Vagina (tissue), 2 donors: ENCODE data around the gene TRDMT1. TPM values are rescaled to one million over a fixed set of nuclear protein-coding genes. Genes with fewer than 3 reads are reported as not detected.

Experiments
- DNase-seq, 2 donors: peaks; one replicate each; pipeline ENCODE4 v3.0.0-alpha.2; 2017; ENCODE audit errors: extremely low spot score in 2 of 2
- H3K27ac ChIP-seq: fragments of 200-600 bp; sonication (generic); one replicate; pipeline ENCODE4 v1.5.1; 2019
- H3K27me3 ChIP-seq: fragments of 200-600 bp; sonication (generic); one replicate; pipeline ENCODE4 v1.5.1; 2019
- H3K36me3 ChIP-seq, 2 donors: fragments of 200-600 bp; sonication (generic); one replicate each; pipeline ENCODE4 v1.5.1; 2017 to 2019
- H3K4me1 ChIP-seq: fragments of 200-600 bp; sonication (generic); one replicate; pipeline ENCODE4 v1.5.1; 2019
- H3K4me3 ChIP-seq, 2 donors: fragments of 200-600 bp; sonication (generic); 1 replicate in 1 of 2; 2 replicates in 1 of 2; pipeline ENCODE4 v1.5.1; 2016 to 2019
- H3K9me3 ChIP-seq: fragments of 200-600 bp; sonication (generic); one replicate; pipeline ENCODE4 v1.5.1; 2019
- CTCF ChIP-seq, 3 experiments: fragments of 450-650 bp in 2 of 3; fragments of 200-600 bp in 1 of 3; sonication (generic) in 1 of 3; IDR thresholded peaks; one replicate each; pipeline ENCODE4 v1.5.1; 2017 to 2019; ENCODE audit warnings: antibody characterized with exemption in 3 of 3, mild to moderate bottlenecking in 2 of 3, moderate library complexity in 2 of 3
- POLR2A ChIP-seq, 2 donors: fragments of 450-650 bp; IDR thresholded peaks; one replicate each; pipeline ENCODE4 v1.6.1; 2017; ENCODE audit warnings: antibody characterized with exemption in 2 of 2, mild to moderate bottlenecking in 2 of 2, moderate library complexity in 2 of 2
- POLR2AphosphoS5 ChIP-seq, 2 donors: sonication (generic); formaldehyde crosslinking; IDR thresholded peaks; one replicate each; pipeline ENCODE4 v1.9.0; 2017; ENCODE audit warnings: antibody characterized with exemption in 2 of 2, mild to moderate bottlenecking in 2 of 2, low read depth in 1 of 2; ENCODE audit not compliant: insufficient read depth in 1 of 2
- intact Hi-C: fragments of 100-400 bp; cut with DNase I; formaldehyde crosslinking; loops from one replicate; pipeline ENCODE4 v1.15.1; 2023
- total RNA-seq: library from RNA; depleted of rRNA; stranded (reverse); fragments of >200 nt; gene quantifications from one replicate; pipeline ENCODE4 v1.2.3, GENCODE V29; 2016

The TRDMT1 gene
- 6.1 TPM for total RNA-seq

GRCh38 chr10:17200912-17201793, at the start of gene TRDMT1:
TSS of gene TRDMT1 (minus strand) at chr10:17201672. CDS start at chr10:17201634, 38 bp downstream.
- peak within 1 kb of the TSS; percentile 92 for H3K27ac ChIP-seq
- H3K9me3 ChIP-seq: no peaks in the 10 kb centered on the region
- DNase-seq: peak in 1 of 2 donors; percentile 92
- TF ChIP-seq POLR2AphosphoS5 (IDR thresholded peaks at IDR 0.05; ENCODE audit: insufficient read depth in 1 of 2, low read depth in 1 of 2): peak; percentile 25 to 96
- peak in 1 of 2 donors; percentile 43 for TF ChIP-seq POLR2A (IDR thresholded peaks at IDR 0.05)
- no peak for TF ChIP-seq CTCF (IDR thresholded peaks at IDR 0.05)
- intact Hi-C loops: loop anchor here (1.0 kb wide), 1 partner anchor 28 kb away; no protein-coding TSS in a partner anchor
- H3K36me3 ChIP-seq: no peaks in the 10 kb centered on the region
- no peaks in the 10 kb centered on the region for H3K27me3 ChIP-seq
- H3K4me3 ChIP-seq: peak within 1 kb of the TSS; percentile 64 to 68
- H3K4me1 ChIP-seq: peaks cover 25% of the 10 kb centered on the region

- no peaks in the 10 kb centered on the region for H3K9me3 ChIP-seq
- intact Hi-C loops: loop anchor here (5.0 kb wide), 1 partner anchor 408 kb away; no protein-coding TSS in a partner anchor
- no peak for DNase-seq
- no peaks in the 10 kb centered on the region for H3K27me3 ChIP-seq
- no peak overlapping the region for H3K27ac ChIP-seq
- no peaks in the 10 kb centered on the region for H3K36me3 ChIP-seq
- no peaks in the 10 kb centered on the region for H3K4me1 ChIP-seq
- TF ChIP-seq POLR2AphosphoS5 (IDR thresholded peaks at IDR 0.05; ENCODE audit: insufficient read depth in 1 of 2, low read depth in 1 of 2) (no peak), CTCF (IDR thresholded peaks at IDR 0.05) (peak in 1 of 3 experiments; percentile 8), POLR2A (IDR thresholded peaks at IDR 0.05) (no peak)
- no peak overlapping the region for H3K4me3 ChIP-seq
Measured at GRCh38 chr10:17250736-17251135, 49.3 kb upstream of the TRDMT1 start.

- no peaks in the 10 kb centered on the region for H3K9me3 ChIP-seq
- no peak for DNase-seq
- no peaks in the 10 kb centered on the region for H3K27me3 ChIP-seq
- H3K4me3 ChIP-seq: no peak overlapping the region
- intact Hi-C loops: loop anchor here (5.0 kb wide), 1 partner anchor 408 kb away; no protein-coding TSS in a partner anchor
- TF ChIP-seq POLR2A (IDR thresholded peaks at IDR 0.05): no peak
- peak in 1 of 3 experiments; percentile 13 for TF ChIP-seq CTCF (IDR thresholded peaks at IDR 0.05)
- H3K4me1 ChIP-seq: no peaks in the 10 kb centered on the region
- no peak overlapping the region for H3K27ac ChIP-seq
- no peaks in the 10 kb centered on the region for H3K36me3 ChIP-seq
Measured at GRCh38 chr10:17249820-17250219, 48.3 kb upstream of the TRDMT1 start.

GRCh38 chr10:17248964-17249363, 47.5 kb upstream of the TRDMT1 start:
- Histone ChIP-seq H3K27me3 (no peaks in the 10 kb centered on the region), H3K4me1 (no peaks in the 10 kb centered on the region), H3K36me3 (no peaks in the 10 kb centered on the region), H3K4me3 (no peak overlapping the region), H3K27ac (no peak overlapping the region), H3K9me3 (no peaks in the 10 kb centered on the region)
- intact Hi-C loops: no loop called here
- no peak for DNase-seq
- TF ChIP-seq POLR2A (IDR thresholded peaks at IDR 0.05) (no peak), POLR2AphosphoS5 (IDR thresholded peaks at IDR 0.05; ENCODE audit: insufficient read depth in 1 of 2, low read depth in 1 of 2) (no peak)

GRCh38 chr10:17247210-17247609, 45.7 kb upstream of the TRDMT1 start:
- Histone ChIP-seq H3K27me3 (no peaks in the 10 kb centered on the region), H3K36me3 (no peaks in the 10 kb centered on the region), H3K4me1 (no peaks in the 10 kb centered on the region), H3K9me3 (no peaks in the 10 kb centered on the region), H3K27ac (no peak overlapping the region), H3K4me3 (no peak overlapping the region)
- intact Hi-C loops: no loop called here
- no peak for TF ChIP-seq POLR2AphosphoS5 (IDR thresholded peaks at IDR 0.05; ENCODE audit: insufficient read depth in 1 of 2, low read depth in 1 of 2)
- no peak for TF ChIP-seq POLR2A (IDR thresholded peaks at IDR 0.05)
- no peak for TF ChIP-seq CTCF (IDR thresholded peaks at IDR 0.05)
- DNase-seq: no peak
